Liver (tissue), 9 donors: ENCODE data around the gene DUOXA2. TPM values are rescaled to one million over a fixed set of nuclear protein-coding genes. Genes with fewer than 3 reads are reported as not detected.

Experiments
- DNase-seq: peaks from one replicate; pipeline ENCODE4 v3.0.0-alpha.2; 2017; ENCODE audit warnings: low spot score
- H3K27ac ChIP-seq, 2 donors: one replicate each; pipeline ENCODE4 v1.7.0; 2013; ENCODE audit warnings: inconsistent platforms in 2 of 2, low read length in 2 of 2, control low read depth in 1 of 2, low read depth in 1 of 2, mild to moderate bottlenecking in 1 of 2
- H3K27me3 ChIP-seq, 4 donors: one replicate each; pipeline versions ENCODE4 v1.6.1 to v1.7.0; 2013; ENCODE audit warnings: low read length in 3 of 4, inconsistent platforms in 1 of 4, mild to moderate bottlenecking in 1 of 4, moderate library complexity in 1 of 4; ENCODE audit not compliant: control insufficient read depth in 4 of 4, insufficient read depth in 4 of 4
- H3K36me3 ChIP-seq, 4 donors: one replicate each; pipeline versions ENCODE4 v1.6.1 to v1.7.0; 2013; ENCODE audit warnings: low read length in 3 of 4, mild to moderate bottlenecking in 3 of 4, low read depth in 1 of 4, moderate library complexity in 1 of 4; ENCODE audit not compliant: control insufficient read depth in 4 of 4, insufficient read depth in 3 of 4
- H3K4me1 ChIP-seq, 4 donors: one replicate each; pipeline versions ENCODE4 v1.6.1 to v1.7.0; 2013; ENCODE audit warnings: low read length in 3 of 4, mild to moderate bottlenecking in 3 of 4, moderate library complexity in 1 of 4; ENCODE audit not compliant: control insufficient read depth in 4 of 4, insufficient read depth in 4 of 4
- H3K4me3 ChIP-seq, 3 donors: one replicate each; pipeline versions ENCODE4 v1.6.1 to v1.7.0; 2013; ENCODE audit warnings: low read length in 3 of 3, control low read depth in 1 of 3, low read depth in 1 of 3, mild to moderate bottlenecking in 1 of 3
- H3K9ac ChIP-seq, 2 donors: one replicate each; pipeline ENCODE4 v1.7.0; 2013; ENCODE audit warnings: low read length in 2 of 2, mild to moderate bottlenecking in 2 of 2, moderate library complexity in 2 of 2, control low read depth in 1 of 2, low read depth in 1 of 2
- H3K9me3 ChIP-seq, 4 donors: one replicate each; pipeline versions ENCODE4 v1.6.1 to v1.7.0; 2013; ENCODE audit warnings: low read length in 3 of 4; ENCODE audit not compliant: control insufficient read depth in 4 of 4
- ATF3 ChIP-seq: IDR thresholded peaks from 2 replicates; pipeline ENCODE4 v1.6.1; 2016; ENCODE audit warnings: antibody characterized with exemption
- EGR1 ChIP-seq, 2 donors: IDR thresholded peaks; 2 replicates each; pipeline ENCODE4 v1.6.1; 2016 to 2018; ENCODE audit warnings: antibody characterized with exemption in 2 of 2, low read depth in 2 of 2
- FOXA1 ChIP-seq: IDR thresholded peaks from 2 replicates; pipeline ENCODE4 v1.6.1; 2016; ENCODE audit warnings: antibody characterized with exemption
- FOXA2 ChIP-seq: IDR thresholded peaks from 2 replicates; pipeline ENCODE4 v1.6.1; 2016; ENCODE audit warnings: antibody characterized with exemption
- HNF4A ChIP-seq, 2 donors: conservative IDR thresholded peaks; 2 replicates each; pipeline ENCODE4 v1.6.1; 2016; ENCODE audit warnings: antibody characterized with exemption in 2 of 2, mild to moderate bottlenecking in 2 of 2
- HNF4G ChIP-seq: IDR thresholded peaks from 2 replicates; pipeline ENCODE4 v1.6.1; 2016; ENCODE audit warnings: antibody characterized with exemption
- JUND ChIP-seq, 2 donors: IDR thresholded peaks; 2 replicates each; pipeline ENCODE4 v1.6.1; 2016; ENCODE audit warnings: antibody characterized with exemption in 2 of 2
- NR2F2 ChIP-seq: IDR thresholded peaks from 2 replicates; pipeline ENCODE4 v1.6.1; 2016; ENCODE audit warnings: antibody characterized with exemption
- RXRA ChIP-seq, 2 donors: IDR thresholded peaks; 2 replicates each; pipeline ENCODE4 v1.6.1; 2017 to 2018; ENCODE audit warnings: antibody characterized with exemption in 2 of 2, mild to moderate bottlenecking in 1 of 2
- SP1 ChIP-seq: IDR thresholded peaks from 2 replicates; pipeline ENCODE4 v1.6.1; 2018; ENCODE audit warnings: antibody characterized with exemption, mild to moderate bottlenecking
- TAF1 ChIP-seq: conservative IDR thresholded peaks from 2 replicates; pipeline ENCODE4 v1.6.1; 2016; ENCODE audit warnings: antibody characterized with exemption, mild to moderate bottlenecking
- WGBS: extraction: QIAGEN DNeasy Blood & Tissue Kit; methylation state at CpG from one replicate; pipeline ENCODE4 v1.1.7; 2013; 5-methylcytosine and 5-hydroxymethylcytosine counted together
- polyA plus RNA-seq, 2 donors: library from polyadenylated mRNA; stranded (reverse) in 1 of 2; unstranded in 1 of 2; fragments of 200-250 nt in 1 of 2; fragments of >200 nt in 1 of 2; fragmentation: Nextera tagmentation in 1 of 2; extraction: Ambion mirVana in 1 of 2; gene quantifications; one replicate each; pipeline versions ENCODE4 v1.2.1 to v1.2.3, GENCODE V29; 2013 to 2015
- total RNA-seq, 2 donors: library from RNA; depleted of rRNA; stranded (reverse); fragments of >200 nt; gene quantifications; one replicate each; pipeline ENCODE4 v1.2.3, GENCODE V29; 2014
- TF ChIP-seq, protein P1 (sequence below): IDR thresholded peaks from 2 replicates; pipeline ENCODE4 v1.6.1; 2016; ENCODE audit warnings: antibody characterized with exemption
- TF ChIP-seq, protein P2 (sequence below): fragments of 150-350 bp; IDR thresholded peaks from 2 replicates; pipeline ENCODE4 v1.5.1; 2017; ENCODE audit warnings: improper control_type of control experiment, low read depth, low read length; ENCODE audit not compliant: missing input control
- TF ChIP-seq, protein P3 (sequence below): IDR thresholded peaks from 2 replicates; pipeline ENCODE4 v1.6.1; 2016; ENCODE audit warnings: antibody characterized with exemption, mild to moderate bottlenecking
- donor health status: healthy.
- donor health status: healthy.
- donor health status: healthy.
- donor health status: healthy.
- donor health status: healthy.

Gene DUOXA2
- total and polyA plus RNA-seq, 4 donors = 0.07 TPM; not detected in 3

GRCh38 chr15:45105586-45105985 lies 8.5 kb upstream of the DUOXA2 start (continued):
- TF ChIP-seq, protein P1, sequence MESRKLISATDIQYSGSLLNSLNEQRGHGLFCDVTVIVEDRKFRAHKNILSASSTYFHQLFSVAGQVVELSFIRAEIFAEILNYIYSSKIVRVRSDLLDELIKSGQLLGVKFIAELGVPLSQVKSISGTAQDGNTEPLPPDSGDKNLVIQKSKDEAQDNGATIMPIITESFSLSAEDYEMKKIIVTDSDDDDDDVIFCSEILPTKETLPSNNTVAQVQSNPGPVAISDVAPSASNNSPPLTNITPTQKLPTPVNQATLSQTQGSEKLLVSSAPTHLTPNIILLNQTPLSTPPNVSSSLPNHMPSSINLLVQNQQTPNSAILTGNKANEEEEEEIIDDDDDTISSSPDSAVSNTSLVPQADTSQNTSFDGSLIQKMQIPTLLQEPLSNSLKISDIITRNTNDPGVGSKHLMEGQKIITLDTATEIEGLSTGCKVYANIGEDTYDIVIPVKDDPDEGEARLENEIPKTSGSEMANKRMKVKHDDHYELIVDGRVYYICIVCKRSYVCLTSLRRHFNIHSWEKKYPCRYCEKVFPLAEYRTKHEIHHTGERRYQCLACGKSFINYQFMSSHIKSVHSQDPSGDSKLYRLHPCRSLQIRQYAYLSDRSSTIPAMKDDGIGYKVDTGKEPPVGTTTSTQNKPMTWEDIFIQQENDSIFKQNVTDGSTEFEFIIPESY = no peak
- no peak for TF ChIP-seq ATF3

DNA sequence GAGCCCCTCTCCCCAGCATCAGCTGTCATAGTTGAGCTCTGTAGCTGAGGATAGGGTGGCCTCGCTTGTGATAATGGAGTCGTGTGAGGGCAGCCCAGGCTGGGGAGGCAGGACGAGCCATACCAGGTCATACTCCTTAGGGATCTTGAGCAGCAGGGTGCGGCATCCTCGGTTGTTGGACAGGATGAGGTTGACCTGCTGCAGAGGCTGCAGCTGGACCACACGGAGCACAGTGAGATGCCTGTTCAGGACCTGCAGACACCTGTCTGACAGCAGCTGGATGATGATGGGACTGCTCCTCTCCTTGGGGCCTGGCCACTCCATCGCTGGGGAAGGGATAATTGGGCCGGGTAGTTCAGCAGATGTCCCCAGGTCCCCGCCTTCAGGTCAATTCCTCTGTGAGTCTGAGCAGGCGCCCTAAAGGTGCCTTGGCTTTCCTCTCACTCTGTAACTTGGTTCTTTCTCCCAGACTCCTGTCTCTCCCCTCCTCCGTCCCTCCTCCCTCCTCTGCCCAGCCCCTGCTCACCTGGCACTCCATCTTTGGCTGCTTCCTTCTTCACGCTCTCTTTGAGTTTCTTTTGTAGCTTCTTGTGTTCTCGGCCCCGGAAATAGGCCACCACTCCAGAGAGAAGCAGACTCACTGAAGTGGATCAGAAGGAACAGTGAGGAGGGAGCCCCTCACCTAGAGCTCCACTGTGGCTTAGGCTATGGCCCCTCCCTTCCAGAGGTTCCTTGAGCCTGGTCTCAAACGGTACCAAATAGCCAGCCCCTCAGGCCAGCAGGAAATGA lies 7.9 kb upstream of the DUOXA2 start:
- H3K9me3 ChIP-seq = no peaks in the 10 kb centered on the region
- 80% methylated on average over 15 of the region's 15 CpGs for WGBS
- no peak overlapping the region for H3K4me3 ChIP-seq
- no peaks in the 10 kb centered on the region for H3K36me3 ChIP-seq
- peaks cover 0 to 3% (median 1%) of the 10 kb centered on the region in 4 donors for H3K27me3 ChIP-seq
- DNase-seq = no peak
- TF ChIP-seq HNF4A (conservative IDR thresholded peaks at IDR 0.05) (no peak), SP1 (no peak)
- TF ChIP-seq, protein P2, sequence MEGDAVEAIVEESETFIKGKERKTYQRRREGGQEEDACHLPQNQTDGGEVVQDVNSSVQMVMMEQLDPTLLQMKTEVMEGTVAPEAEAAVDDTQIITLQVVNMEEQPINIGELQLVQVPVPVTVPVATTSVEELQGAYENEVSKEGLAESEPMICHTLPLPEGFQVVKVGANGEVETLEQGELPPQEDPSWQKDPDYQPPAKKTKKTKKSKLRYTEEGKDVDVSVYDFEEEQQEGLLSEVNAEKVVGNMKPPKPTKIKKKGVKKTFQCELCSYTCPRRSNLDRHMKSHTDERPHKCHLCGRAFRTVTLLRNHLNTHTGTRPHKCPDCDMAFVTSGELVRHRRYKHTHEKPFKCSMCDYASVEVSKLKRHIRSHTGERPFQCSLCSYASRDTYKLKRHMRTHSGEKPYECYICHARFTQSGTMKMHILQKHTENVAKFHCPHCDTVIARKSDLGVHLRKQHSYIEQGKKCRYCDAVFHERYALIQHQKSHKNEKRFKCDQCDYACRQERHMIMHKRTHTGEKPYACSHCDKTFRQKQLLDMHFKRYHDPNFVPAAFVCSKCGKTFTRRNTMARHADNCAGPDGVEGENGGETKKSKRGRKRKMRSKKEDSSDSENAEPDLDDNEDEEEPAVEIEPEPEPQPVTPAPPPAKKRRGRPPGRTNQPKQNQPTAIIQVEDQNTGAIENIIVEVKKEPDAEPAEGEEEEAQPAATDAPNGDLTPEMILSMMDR = no peak
- no peaks in the 10 kb centered on the region for H3K4me1 ChIP-seq
- H3K27ac ChIP-seq = no peak overlapping the region
- H3K9ac ChIP-seq = no peak overlapping the region

DNA sequence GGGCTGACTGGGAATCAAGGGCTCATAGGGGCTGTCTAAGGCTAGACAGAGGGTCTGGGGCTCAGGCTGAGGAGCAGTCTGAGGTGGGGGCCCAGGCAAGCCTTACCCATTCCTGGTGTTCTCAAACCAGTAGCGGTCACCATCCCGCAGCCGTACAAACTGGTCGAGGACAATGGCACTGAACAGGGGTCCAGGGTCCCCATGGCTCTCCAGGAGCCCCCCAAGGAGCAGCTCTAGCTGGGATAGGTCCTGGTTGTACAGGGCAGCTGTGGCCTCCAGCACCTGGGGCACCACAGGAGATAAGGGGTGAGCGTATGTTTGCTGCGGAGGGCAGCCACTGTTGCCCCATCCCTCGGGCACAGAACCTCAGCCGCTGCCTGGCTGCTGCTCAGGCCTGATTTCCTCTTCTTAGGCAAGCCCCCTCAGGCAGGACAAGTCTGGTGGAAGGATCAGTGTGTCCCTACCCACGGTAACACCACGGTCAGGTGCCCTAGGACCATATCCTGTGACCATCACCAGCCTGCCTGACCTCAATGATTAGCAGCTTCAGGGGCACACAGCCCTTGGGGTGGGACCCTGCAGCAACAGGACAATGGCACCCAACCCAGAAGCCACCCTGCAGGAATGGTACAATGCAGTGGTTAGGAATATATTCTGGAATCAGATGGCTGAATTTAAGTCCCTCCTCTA lies 6.0 kb upstream of the DUOXA2 start:
- H3K4me1 ChIP-seq = peaks cover 7 to 11% (median 9%) of the 10 kb centered on the region in 4 donors
- no peak for DNase-seq
- TF ChIP-seq EGR1 (IDR thresholded peaks at IDR 0.05; ENCODE audit: low read depth in 2 of 2) (no peak), HNF4G (no peak), FOXA1 (no peak), RXRA (IDR thresholded peaks at IDR 0.05) (no peak), TAF1 (no peak), ATF3 (no peak), JUND (IDR thresholded peaks at IDR 0.05) (no peak), NR2F2 (no peak), FOXA2 (no peak)
- TF ChIP-seq, protein P1 = no peak
- TF ChIP-seq, protein P3, sequence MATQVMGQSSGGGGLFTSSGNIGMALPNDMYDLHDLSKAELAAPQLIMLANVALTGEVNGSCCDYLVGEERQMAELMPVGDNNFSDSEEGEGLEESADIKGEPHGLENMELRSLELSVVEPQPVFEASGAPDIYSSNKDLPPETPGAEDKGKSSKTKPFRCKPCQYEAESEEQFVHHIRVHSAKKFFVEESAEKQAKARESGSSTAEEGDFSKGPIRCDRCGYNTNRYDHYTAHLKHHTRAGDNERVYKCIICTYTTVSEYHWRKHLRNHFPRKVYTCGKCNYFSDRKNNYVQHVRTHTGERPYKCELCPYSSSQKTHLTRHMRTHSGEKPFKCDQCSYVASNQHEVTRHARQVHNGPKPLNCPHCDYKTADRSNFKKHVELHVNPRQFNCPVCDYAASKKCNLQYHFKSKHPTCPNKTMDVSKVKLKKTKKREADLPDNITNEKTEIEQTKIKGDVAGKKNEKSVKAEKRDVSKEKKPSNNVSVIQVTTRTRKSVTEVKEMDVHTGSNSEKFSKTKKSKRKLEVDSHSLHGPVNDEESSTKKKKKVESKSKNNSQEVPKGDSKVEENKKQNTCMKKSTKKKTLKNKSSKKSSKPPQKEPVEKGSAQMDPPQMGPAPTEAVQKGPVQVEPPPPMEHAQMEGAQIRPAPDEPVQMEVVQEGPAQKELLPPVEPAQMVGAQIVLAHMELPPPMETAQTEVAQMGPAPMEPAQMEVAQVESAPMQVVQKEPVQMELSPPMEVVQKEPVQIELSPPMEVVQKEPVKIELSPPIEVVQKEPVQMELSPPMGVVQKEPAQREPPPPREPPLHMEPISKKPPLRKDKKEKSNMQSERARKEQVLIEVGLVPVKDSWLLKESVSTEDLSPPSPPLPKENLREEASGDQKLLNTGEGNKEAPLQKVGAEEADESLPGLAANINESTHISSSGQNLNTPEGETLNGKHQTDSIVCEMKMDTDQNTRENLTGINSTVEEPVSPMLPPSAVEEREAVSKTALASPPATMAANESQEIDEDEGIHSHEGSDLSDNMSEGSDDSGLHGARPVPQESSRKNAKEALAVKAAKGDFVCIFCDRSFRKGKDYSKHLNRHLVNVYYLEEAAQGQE = no peak
- TF ChIP-seq, protein P2 = no peak
- no peaks in the 10 kb centered on the region for H3K36me3 ChIP-seq
- H3K4me3 ChIP-seq = no peak overlapping the region
- 93% methylated on average over 10 of the region's 10 CpGs for WGBS
- H3K27me3 ChIP-seq = peaks cover 3 to 9% (median 5%) of the 10 kb centered on the region in 4 donors
- no peak overlapping the region for H3K27ac ChIP-seq
- no peak overlapping the region for H3K9ac ChIP-seq
- no peaks in the 10 kb centered on the region for H3K9me3 ChIP-seq
